HFF-Myc (cell line): Measurements from ENCODE around the gene KRTAP10-3.

ENCODE experiments used
- DNase-seq: peaks from one replicate; pipeline ENCODE4 v3.0.0-alpha.2; 2011; ENCODE audit warnings: low read depth; ENCODE audit errors: extremely low read depth
- H3K4me3 ChIP-seq: replicated peaks from 2 replicates; pipeline ENCODE4 v1.5.1; 2011; ENCODE audit warnings: low read depth, mild to moderate bottlenecking, control low read depth, low read length
- TF ChIP-seq, protein P1 (sequence below): IDR thresholded peaks from 2 replicates; pipeline ENCODE4 v1.5.1; 2012; ENCODE audit warnings: mild to moderate bottlenecking, low read depth, low read length, control low read depth; ENCODE audit errors: missing control alignments

The KRTAP10-3 gene

DNA sequence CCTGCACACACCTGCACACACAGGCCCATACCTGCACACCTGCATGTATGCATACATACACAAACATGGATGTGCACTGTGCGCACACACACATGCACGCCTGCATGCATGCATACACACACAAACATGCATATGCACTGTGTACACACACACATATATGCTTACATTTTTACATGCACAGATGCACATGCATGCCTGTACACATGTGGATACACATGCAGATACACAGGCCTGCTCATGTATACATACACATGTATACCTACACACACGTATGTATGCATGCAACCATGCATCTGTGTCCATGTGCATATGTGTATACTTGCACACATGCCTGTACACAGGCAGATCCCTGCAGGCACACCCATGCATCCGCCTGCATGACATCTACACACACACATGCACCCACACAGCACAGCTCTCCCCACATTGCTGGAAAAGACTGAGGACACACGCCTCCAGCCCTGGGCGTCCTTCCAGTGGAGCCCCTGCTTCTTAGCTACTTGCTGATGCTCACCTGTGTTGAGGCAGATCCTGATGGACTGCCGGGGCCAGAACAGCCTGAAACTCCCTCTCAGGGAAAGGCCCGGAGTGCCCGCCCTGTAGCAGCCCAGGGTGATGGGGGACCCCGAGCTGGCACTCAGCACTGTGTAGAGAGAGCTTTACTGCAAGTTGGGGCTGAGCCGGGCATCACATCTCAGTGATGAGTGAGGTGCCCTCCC is 47.2 kb downstream of the KRTAP10-3 start:
- DNase-seq, result no peak
- TF ChIP-seq, protein P1, sequence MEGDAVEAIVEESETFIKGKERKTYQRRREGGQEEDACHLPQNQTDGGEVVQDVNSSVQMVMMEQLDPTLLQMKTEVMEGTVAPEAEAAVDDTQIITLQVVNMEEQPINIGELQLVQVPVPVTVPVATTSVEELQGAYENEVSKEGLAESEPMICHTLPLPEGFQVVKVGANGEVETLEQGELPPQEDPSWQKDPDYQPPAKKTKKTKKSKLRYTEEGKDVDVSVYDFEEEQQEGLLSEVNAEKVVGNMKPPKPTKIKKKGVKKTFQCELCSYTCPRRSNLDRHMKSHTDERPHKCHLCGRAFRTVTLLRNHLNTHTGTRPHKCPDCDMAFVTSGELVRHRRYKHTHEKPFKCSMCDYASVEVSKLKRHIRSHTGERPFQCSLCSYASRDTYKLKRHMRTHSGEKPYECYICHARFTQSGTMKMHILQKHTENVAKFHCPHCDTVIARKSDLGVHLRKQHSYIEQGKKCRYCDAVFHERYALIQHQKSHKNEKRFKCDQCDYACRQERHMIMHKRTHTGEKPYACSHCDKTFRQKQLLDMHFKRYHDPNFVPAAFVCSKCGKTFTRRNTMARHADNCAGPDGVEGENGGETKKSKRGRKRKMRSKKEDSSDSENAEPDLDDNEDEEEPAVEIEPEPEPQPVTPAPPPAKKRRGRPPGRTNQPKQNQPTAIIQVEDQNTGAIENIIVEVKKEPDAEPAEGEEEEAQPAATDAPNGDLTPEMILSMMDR, result no peak
- H3K4me3 ChIP-seq, result no peak overlapping the region

DNA sequence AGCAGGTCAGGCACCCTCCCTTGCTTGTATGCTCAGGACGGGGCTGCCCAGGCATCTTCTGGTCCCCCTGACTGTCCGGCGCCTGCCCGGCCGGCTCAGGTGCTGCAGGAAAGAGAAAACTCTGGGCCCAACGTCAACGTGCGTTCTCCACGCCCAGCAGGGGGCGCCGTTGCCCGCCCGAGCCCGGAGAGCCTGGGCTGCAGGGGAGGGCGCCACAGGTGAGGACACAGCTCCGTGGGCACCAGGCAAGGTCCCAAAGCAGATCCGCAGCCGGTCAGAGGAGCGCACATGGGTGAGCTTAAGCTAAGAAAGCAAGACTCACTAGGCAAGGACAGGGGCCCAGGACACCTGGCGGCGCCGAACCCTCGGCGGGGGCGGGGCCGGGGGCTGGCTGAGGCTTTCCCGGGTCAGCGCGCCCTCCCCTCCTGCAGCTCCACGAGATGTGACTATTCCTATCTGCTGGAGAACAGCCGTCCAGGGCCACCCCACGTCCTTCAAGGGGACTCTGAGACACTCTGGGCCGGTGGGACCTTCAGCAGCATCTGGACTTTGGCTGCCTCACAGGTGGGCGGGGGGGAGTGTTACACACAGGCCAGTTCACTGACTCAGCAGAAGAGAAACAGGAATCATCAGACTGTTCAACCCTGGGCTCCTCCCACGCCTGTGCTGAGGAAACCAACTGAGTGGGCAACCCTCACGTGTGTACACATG is 47.9 kb downstream of the KRTAP10-3 start:
- TF ChIP-seq, protein P1, result peak; percentile 80
- H3K4me3 ChIP-seq, result no peak overlapping the region
- no peak for DNase-seq

GRCh38 chr21:44510109-44510507 is 48.5 kb downstream of the KRTAP10-3 start:
- H3K4me3 ChIP-seq, result no peak overlapping the region
- TF ChIP-seq, protein P1, result no peak

DNA sequence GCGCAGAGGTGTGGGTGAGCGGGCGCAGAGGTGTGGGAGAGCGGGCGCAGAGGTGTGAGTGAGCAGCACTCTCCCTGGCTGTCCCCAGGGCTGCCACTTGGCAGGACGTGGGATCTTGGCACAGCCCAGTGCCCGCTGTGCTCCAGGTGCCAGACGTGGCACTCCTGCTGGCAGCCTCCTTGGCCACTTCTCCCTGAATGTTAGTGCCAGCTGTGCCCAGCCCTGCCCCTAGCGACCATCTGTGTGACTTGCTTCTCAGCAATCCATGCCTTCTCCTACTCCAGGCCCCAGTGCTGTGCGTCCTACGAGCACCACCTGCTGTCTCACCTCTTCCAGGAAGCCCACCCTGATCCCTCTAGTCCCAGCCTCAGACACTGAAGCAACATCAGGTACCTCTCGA is 49.1 kb downstream of the KRTAP10-3 start:
- no peak for DNase-seq
- TF ChIP-seq, protein P1, result no peak
- H3K4me3 ChIP-seq, result no peak overlapping the region

More at GRCh38 chr21:44510109-44510507, 48.5 kb downstream of the KRTAP10-3 start:
- DNase-seq, result no peak

DNA sequence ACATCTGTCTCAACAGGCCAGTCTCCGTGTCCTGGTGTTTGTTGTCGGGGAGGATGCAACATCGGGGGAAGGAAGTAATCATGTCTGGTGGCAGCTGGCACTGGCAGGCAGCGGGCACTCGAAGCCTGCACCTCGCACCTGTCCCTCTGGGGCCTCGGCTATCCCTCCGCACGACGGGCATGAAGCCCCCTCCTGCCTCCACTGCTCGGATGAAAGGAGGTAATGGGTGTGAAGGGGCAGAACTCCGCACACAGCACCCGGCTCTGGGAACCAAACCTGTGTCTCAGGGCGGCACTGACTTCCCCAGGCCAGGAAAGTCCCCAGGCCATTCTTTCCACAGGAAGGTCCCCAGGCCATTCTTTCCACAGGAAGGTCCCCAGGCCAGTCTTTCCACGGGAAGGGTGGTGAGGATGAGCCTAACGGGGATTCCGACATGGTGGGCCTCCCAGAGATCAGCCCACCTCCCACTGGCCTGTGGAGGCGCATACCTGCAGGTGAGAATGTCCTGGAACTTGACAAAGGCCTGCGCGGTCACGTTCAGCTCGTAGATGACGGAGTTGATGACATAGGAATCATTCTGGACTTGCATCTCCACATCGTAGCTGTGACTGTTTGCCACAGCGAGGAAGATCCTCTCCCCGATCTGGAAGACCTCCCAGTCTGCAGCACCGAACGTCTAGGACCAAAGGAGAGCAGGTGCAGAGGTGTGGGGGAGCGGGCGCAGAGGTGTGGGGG is 49.7 kb downstream of the KRTAP10-3 start:
- H3K4me3 ChIP-seq, result no peak overlapping the region
- TF ChIP-seq, protein P1, result no peak
- DNase-seq, result no peak

GRCh38 chr21:44508426-44508710 is 50.2 kb downstream of the KRTAP10-3 start:
- no peak overlapping the region for H3K4me3 ChIP-seq
- DNase-seq, result no peak
- TF ChIP-seq, protein P1, result no peak
